DND-41 (cell line): ENCODE data around the gene NBPF6.

ENCODE experiments used
- ATAC-seq: fragments of 200-7000 bp; cut with Tn5 transposase; 3 replicates; pipeline ENCODE4 v1.9.1; 2021; ENCODE audit warnings: low read depth; ENCODE audit not compliant: insufficient read depth
- DNase-seq: peaks from one replicate; pipeline ENCODE4 v3.0.0-alpha.2; 2020
- H2AFZ ChIP-seq: 2 replicates; pipeline ENCODE4 v1.6.0; 2012; ENCODE audit warnings: low read depth, low read length
- H3K27ac ChIP-seq: 2 replicates; pipeline ENCODE4 v1.5.1; 2012; ENCODE audit warnings: low read length, inconsistent platforms
- H3K27me3 ChIP-seq: fragments of 200-600 bp; sonication (generic); 2 replicates; pipeline ENCODE4 v1.6.0; 2012; ENCODE audit warnings: low read length, mild to moderate bottlenecking, inconsistent platforms; ENCODE audit not compliant: insufficient read depth, poor library complexity
- H3K36me3 ChIP-seq: 2 replicates; pipeline ENCODE4 v1.5.1; 2012; ENCODE audit warnings: low read length, inconsistent platforms; ENCODE audit not compliant: insufficient read depth
- H3K4me1 ChIP-seq: 2 replicates; pipeline ENCODE4 v1.5.1; 2012; ENCODE audit warnings: mild to moderate bottlenecking, low read length; ENCODE audit not compliant: insufficient read depth
- H3K4me2 ChIP-seq: 2 replicates; pipeline ENCODE4 v1.6.0; 2012; ENCODE audit warnings: mild to moderate bottlenecking, moderate library complexity, low read length, inconsistent platforms; ENCODE audit not compliant: insufficient read depth
- H3K4me3 ChIP-seq, 2 experiments: fragments of 200-600 bp in 1 of 2; shearing (Covaris generic) in 1 of 2; 2 replicates each; pipeline ENCODE4 v1.5.1; 2012 to 2016; ENCODE audit warnings: inconsistent platforms in 2 of 2, low read length in 2 of 2, mild to moderate bottlenecking in 2 of 2, low read depth in 1 of 2, moderate library complexity in 1 of 2
- H3K79me2 ChIP-seq: 2 replicates; pipeline ENCODE4 v1.6.0; 2012; ENCODE audit warnings: low read length, inconsistent platforms; ENCODE audit not compliant: insufficient read depth
- H3K9ac ChIP-seq: 2 replicates; pipeline ENCODE4 v1.6.0; 2012; ENCODE audit warnings: low read depth, mild to moderate bottlenecking, inconsistent platforms, low read length, moderate library complexity
- H3K9me3 ChIP-seq: 2 replicates; pipeline ENCODE4 v1.5.1; 2012; ENCODE audit warnings: low read length, moderate library complexity, mild to moderate bottlenecking, inconsistent platforms; ENCODE audit not compliant: insufficient read depth, severe bottlenecking
- H4K20me1 ChIP-seq: 2 replicates; pipeline ENCODE4 v1.6.0; 2012; ENCODE audit warnings: low read length; ENCODE audit not compliant: insufficient read depth
- EZH2 ChIP-seq: IDR thresholded peaks from 3 replicates; pipeline ENCODE4 v1.6.1; 2012; ENCODE audit warnings: borderline replicate concordance, low read depth, mild to moderate bottlenecking, moderate library complexity, low read length, inconsistent platforms; ENCODE audit not compliant: severe bottlenecking
- TF ChIP-seq, protein P1 (sequence below): IDR thresholded peaks from 2 replicates; pipeline ENCODE4 v1.5.1; 2012; ENCODE audit warnings: borderline replicate concordance, low read length, moderate library complexity, mild to moderate bottlenecking; ENCODE audit not compliant: poor library complexity, severe bottlenecking; ENCODE audit errors: extremely low read depth

Gene NBPF6

GRCh38 chr1:108504447-108504846 lies 54.3 kb downstream of the NBPF6 start:
- ATAC-seq (no peak), DNase-seq (no peak)
- Histone ChIP-seq H3K27me3 (peaks cover 12% of the 10 kb centered on the region), H3K79me2 (no peaks in the 10 kb centered on the region), H3K4me2 (no peak overlapping the region), H3K9ac (no peak overlapping the region), H2AFZ (no peak overlapping the region), H3K4me3 (no peak overlapping the region), H3K36me3 (no peaks in the 10 kb centered on the region), H4K20me1 (no peaks in the 10 kb centered on the region), H3K27ac (no peak overlapping the region), H3K4me1 (peaks cover 13% of the 10 kb centered on the region), H3K9me3 (no peaks in the 10 kb centered on the region)
- TF ChIP-seq, protein P1, sequence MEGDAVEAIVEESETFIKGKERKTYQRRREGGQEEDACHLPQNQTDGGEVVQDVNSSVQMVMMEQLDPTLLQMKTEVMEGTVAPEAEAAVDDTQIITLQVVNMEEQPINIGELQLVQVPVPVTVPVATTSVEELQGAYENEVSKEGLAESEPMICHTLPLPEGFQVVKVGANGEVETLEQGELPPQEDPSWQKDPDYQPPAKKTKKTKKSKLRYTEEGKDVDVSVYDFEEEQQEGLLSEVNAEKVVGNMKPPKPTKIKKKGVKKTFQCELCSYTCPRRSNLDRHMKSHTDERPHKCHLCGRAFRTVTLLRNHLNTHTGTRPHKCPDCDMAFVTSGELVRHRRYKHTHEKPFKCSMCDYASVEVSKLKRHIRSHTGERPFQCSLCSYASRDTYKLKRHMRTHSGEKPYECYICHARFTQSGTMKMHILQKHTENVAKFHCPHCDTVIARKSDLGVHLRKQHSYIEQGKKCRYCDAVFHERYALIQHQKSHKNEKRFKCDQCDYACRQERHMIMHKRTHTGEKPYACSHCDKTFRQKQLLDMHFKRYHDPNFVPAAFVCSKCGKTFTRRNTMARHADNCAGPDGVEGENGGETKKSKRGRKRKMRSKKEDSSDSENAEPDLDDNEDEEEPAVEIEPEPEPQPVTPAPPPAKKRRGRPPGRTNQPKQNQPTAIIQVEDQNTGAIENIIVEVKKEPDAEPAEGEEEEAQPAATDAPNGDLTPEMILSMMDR, result no peak
- TF ChIP-seq EZH2, result no peak

DNA sequence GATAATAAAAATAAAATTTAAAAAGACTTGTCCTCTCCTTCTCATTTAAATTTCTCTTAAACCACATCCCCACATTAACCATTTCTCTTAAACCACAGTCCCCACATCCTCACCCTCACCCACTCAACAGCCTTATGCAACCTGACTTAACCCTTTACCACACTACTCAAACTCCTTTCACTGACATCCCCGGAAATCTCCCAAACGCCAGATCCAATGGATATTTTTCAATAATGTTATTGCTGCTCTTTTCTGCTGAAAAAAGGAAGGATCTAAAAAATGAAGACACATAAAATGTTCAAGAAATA lies 55.6 kb downstream of the NBPF6 start:
- no peaks in the 10 kb centered on the region for H3K79me2 ChIP-seq
- TF ChIP-seq, protein P1, result no peak
- TF ChIP-seq EZH2, result no peak
- peaks cover 9% of the 10 kb centered on the region for H3K27me3 ChIP-seq
- peaks cover 13% of the 10 kb centered on the region for H3K4me1 ChIP-seq
- H4K20me1 ChIP-seq, result no peaks in the 10 kb centered on the region
- no peak overlapping the region for H3K4me2 ChIP-seq
- DNase-seq, result peak; percentile 24
- no peak overlapping the region for H3K4me3 ChIP-seq
- H3K27ac ChIP-seq, result no peak overlapping the region
- peak; percentile 73; the same call in 2 of the 3 replicates for ATAC-seq
- H2AFZ ChIP-seq, result no peak overlapping the region
- H3K36me3 ChIP-seq, result no peaks in the 10 kb centered on the region
- no peaks in the 10 kb centered on the region for H3K9me3 ChIP-seq
- H3K9ac ChIP-seq, result no peak overlapping the region

- no peaks in the 10 kb centered on the region for H4K20me1 ChIP-seq
- no peak overlapping the region for H3K9ac ChIP-seq
- H3K4me3 ChIP-seq, result no peak overlapping the region
- peaks cover 2% of the 10 kb centered on the region for H3K27me3 ChIP-seq
- TF ChIP-seq, protein P1, result no peak
- no peak for TF ChIP-seq EZH2
- no peaks in the 10 kb centered on the region for H3K9me3 ChIP-seq
- H3K4me1 ChIP-seq, result no peaks in the 10 kb centered on the region
- ATAC-seq (no peak), DNase-seq (no peak)
- H3K27ac ChIP-seq, result no peak overlapping the region
- H3K36me3 ChIP-seq, result no peaks in the 10 kb centered on the region
- H3K4me2 ChIP-seq, result no peak overlapping the region
- no peaks in the 10 kb centered on the region for H3K79me2 ChIP-seq
- H2AFZ ChIP-seq, result no peak overlapping the region
Measured at GRCh38 chr1:108511764-108512163, 61.6 kb downstream of the NBPF6 start.

- no peak overlapping the region for H2AFZ ChIP-seq
- H3K36me3 ChIP-seq, result no peaks in the 10 kb centered on the region
- DNase-seq, result no peak
- no peak overlapping the region for H3K27ac ChIP-seq
- ATAC-seq, result peak; percentile 66; the same call in 2 of the 3 replicates
- H3K79me2 ChIP-seq, result no peaks in the 10 kb centered on the region
- H4K20me1 ChIP-seq, result no peaks in the 10 kb centered on the region
- no peaks in the 10 kb centered on the region for H3K4me1 ChIP-seq
- TF ChIP-seq, protein P1, result peak; percentile 84
- no peak for TF ChIP-seq EZH2
- H3K4me2 ChIP-seq, result no peak overlapping the region
- H3K27me3 ChIP-seq, result peaks cover 2% of the 10 kb centered on the region
- no peak overlapping the region for H3K4me3 ChIP-seq
- no peak overlapping the region for H3K9ac ChIP-seq
- H3K9me3 ChIP-seq, result no peaks in the 10 kb centered on the region
Measured at GRCh38 chr1:108512239-108513043, 62.3 kb downstream of the NBPF6 start.
